GM21515 (cell line): ENCODE data around the gene RASSF1.

Source experiments
- ATAC-seq: cut with Tn5 transposase; IDR thresholded peaks from one replicate; pipeline ENCODE4 v1.9.1; 2021; ENCODE audit not compliant: unreplicated experiment

Gene RASSF1

GRCh38 chr3:50345586-50346234, 5.1 kb upstream of the RASSF1 start, which contains the start of gene ZMYND10:
TSS of gene ZMYND10 (minus strand) at chr3:50345732. CDS start at chr3:50345579, 153 bp downstream.
- no peak for ATAC-seq

- no peak for ATAC-seq
Measured at GRCh38 chr3:50345008-50345407, 4.4 kb upstream of the RASSF1 start.

- no peak for ATAC-seq
Measured at GRCh38 chr3:50342813-50343633, 2.4 kb upstream of the RASSF1 start.

- ATAC-seq, result no peak
Measured at GRCh38 chr3:50341996-50342650, 1.5 kb upstream of the RASSF1 start.

- no peak for ATAC-seq
Measured at GRCh38 chr3:50341537-50341936, 901 bp upstream of the RASSF1 start.

GRCh38 chr3:50340147-50340447, 539 bp downstream of the RASSF1 start:
- no peak for ATAC-seq

- ATAC-seq, result no peak
Measured at GRCh38 chr3:50339485-50340146, 1.0 kb downstream of the RASSF1 start.

GRCh38 chr3:50338965-50339364, 1.7 kb downstream of the RASSF1 start:
- ATAC-seq, result no peak

GRCh38 chr3:50337175-50337861, 3.3 kb downstream of the RASSF1 start:
- ATAC-seq, result peak; percentile 76

GRCh38 chr3:50336452-50337174, 4.0 kb downstream of the RASSF1 start:
- peak; percentile 30 for ATAC-seq

GRCh38 chr3:50334339-50335075, 6.1 kb downstream of the RASSF1 start:
- ATAC-seq, result no peak

GRCh38 chr3:50333744-50334328, 6.8 kb downstream of the RASSF1 start:
- ATAC-seq, result no peak

- no peak for ATAC-seq
Measured at GRCh38 chr3:50331364-50331907, 9.2 kb downstream of the RASSF1 start.

- ATAC-seq, result no peak
Measured at GRCh38 chr3:50330330-50330729, 10.3 kb downstream of the RASSF1 start.

- peak; percentile 72 for ATAC-seq
Measured at GRCh38 chr3:50327943-50328691, 12.5 kb downstream of the RASSF1 start, which contains the start of gene TUSC2. TSS of gene TUSC2 (minus strand) at chr3:50328223. CDS start at chr3:50328099, 124 bp downstream.

- ATAC-seq, result no peak
Measured at GRCh38 chr3:50327129-50327528, 13.5 kb downstream of the RASSF1 start.

GRCh38 chr3:50326182-50326541, 14.5 kb downstream of the RASSF1 start:
- ATAC-seq, result no peak

- no peak for ATAC-seq
Measured at GRCh38 chr3:50325497-50326181, 15.0 kb downstream of the RASSF1 start.
